GM12878 (cell line): ENCODE results near the gene TIMP2. TPM values are rescaled to one million over a fixed set of nuclear protein-coding genes. Genes with fewer than 3 reads are reported as not detected.
A peak's percentile ranks its signal among the peaks of the same experiment; 100 is the strongest.

Experiments used
- ATAC-seq: fragments of 200-7000 bp; cut with Tn5 transposase; 3 replicates; pipeline ENCODE4 v1.9.1; 2020; ENCODE audit warnings: mild to moderate bottlenecking, moderate library complexity
- BruUV-seq: library from RNA; stranded (reverse); fragments of 400-500 nt; replicated peaks from 2 replicates; lab custom pipeline; 2021; lab: Mats Ljungman, UMichigan
- CTCF ChIA-PET: fragments of 300-600 bp; sonication (Branson Sonifier 250); formaldehyde crosslinking; extraction: SDS; loops from one replicate; lab custom pipeline; 2021; ENCODE audit warnings: inconsistent platforms; lab: Yijun Ruan, JAX
- POLR2A ChIA-PET: fragments of 350-600 bp; formaldehyde crosslinking; extraction: SDS; loops from one replicate; lab custom pipeline; 2021; ENCODE audit warnings: inconsistent platforms; lab: Charles Lee
- RAD21 ChIA-PET: fragments of 300-600 bp; sonication (Branson Sonifier 250); formaldehyde crosslinking; loops from one replicate; lab custom pipeline; 2023; ENCODE audit warnings: antibody characterized with exemption; ENCODE audit not compliant: unreplicated experiment; lab: Charles Lee
- SMC1A ChIA-PET: fragments of 300-600 bp; sonication (Branson Sonifier 250); formaldehyde crosslinking; loops from one replicate; lab custom pipeline; 2023; ENCODE audit not compliant: unreplicated experiment, uncharacterized antibody; lab: Charles Lee
- DNase-seq: peaks from one replicate; pipeline ENCODE4 v3.0.0-alpha.2; 2011; ENCODE audit warnings: low read depth, low spot score
- FAIRE-seq: peaks from 3 replicates; lab custom pipeline; 2011; peaks lifted over from hg19 to GRCh38; lab: Jason Lieb, UNC
- H2AFZ ChIP-seq: 2 replicates; pipeline ENCODE4 v1.6.0; 2011; ENCODE audit warnings: low read depth, low read length, control low read depth; ENCODE audit not compliant: control insufficient read depth
- H3K27ac ChIP-seq: 2 replicates; pipeline ENCODE4 v1.5.1; 2011; ENCODE audit warnings: control low read depth; ENCODE audit not compliant: control insufficient read depth, insufficient read depth
- H3K27me3 ChIP-seq, 2 experiments: replicated peaks in 1 of 2; 2 replicates each; pipeline versions ENCODE4 v1.6.0 to v1.6.1; 2011; ENCODE audit warnings: low read length in 1 of 2; ENCODE audit not compliant: control insufficient read depth in 2 of 2, insufficient read depth in 2 of 2
- H3K36me3 ChIP-seq, 2 experiments: 2 replicates each; pipeline ENCODE4 v1.5.1; 2011; ENCODE audit warnings: low read length in 1 of 2; ENCODE audit not compliant: control insufficient read depth in 2 of 2, insufficient read depth in 2 of 2
- H3K4me1 ChIP-seq: 2 replicates; pipeline ENCODE4 v1.6.1; 2011; ENCODE audit warnings: mild to moderate bottlenecking, low read length, moderate library complexity, mixed read lengths; ENCODE audit not compliant: control insufficient read depth, insufficient read depth
- H3K4me2 ChIP-seq: 2 replicates; pipeline ENCODE4 v1.6.0; 2011; ENCODE audit warnings: control low read depth; ENCODE audit not compliant: control insufficient read depth, insufficient read depth
- H3K4me3 ChIP-seq: fragments of 200-600 bp; sonication (generic); 2 replicates; pipeline ENCODE4 v1.5.1; 2016
- H3K79me2 ChIP-seq: 2 replicates; pipeline ENCODE4 v1.6.0; 2011; ENCODE audit warnings: low read length; ENCODE audit not compliant: control insufficient read depth, insufficient read depth
- H3K9ac ChIP-seq: 2 replicates; pipeline ENCODE4 v1.8.0; 2011; ENCODE audit warnings: low read length, control low read depth, mixed read lengths; ENCODE audit not compliant: control insufficient read depth, insufficient read depth
- H3K9me3 ChIP-seq: replicated peaks from 3 replicates; pipeline ENCODE4 v1.5.1; 2011; ENCODE audit warnings: mild to moderate bottlenecking, low read length; ENCODE audit not compliant: control insufficient read depth, insufficient read depth
- H4K20me1 ChIP-seq: 2 replicates; pipeline ENCODE4 v1.6.0; 2011; ENCODE audit not compliant: control insufficient read depth, insufficient read depth
- CEBPB ChIP-seq, 2 experiments: fragments of 150-350 bp in 1 of 2; IDR thresholded peaks; 2 replicates each; pipeline ENCODE4 v1.6.1; 2012 to 2014; ENCODE audit warnings: low read depth in 2 of 2, low read length in 2 of 2, borderline replicate concordance in 1 of 2, inconsistent platforms in 1 of 2
- CTCF ChIP-seq, 3 experiments: IDR thresholded peaks in 2 of 3; conservative IDR thresholded peaks in 1 of 3; 2 replicates each; pipeline ENCODE4 v1.5.1; 2011; ENCODE audit warnings: low read depth in 3 of 3, low read length in 3 of 3, mild to moderate bottlenecking in 3 of 3, control low read depth in 2 of 3, moderate library complexity in 2 of 3, inconsistent platforms in 1 of 3, mixed read lengths in 1 of 3; ENCODE audit not compliant: control insufficient read depth in 2 of 3, insufficient read depth in 1 of 3; ENCODE audit errors: extremely low read depth in 1 of 3
- HDAC2 ChIP-seq: fragments of 200-600 bp; sonication (generic); IDR thresholded peaks from 2 replicates; pipeline ENCODE4 v1.6.1; 2017
- LARP7 ChIP-seq: fragments of 450-650 bp; IDR thresholded peaks from 2 replicates; pipeline ENCODE4 v1.6.1; 2017; ENCODE audit warnings: mild to moderate bottlenecking
- POLR2AphosphoS2 ChIP-seq: IDR thresholded peaks from 2 replicates; pipeline ENCODE4 v1.6.1; 2011; ENCODE audit warnings: low read depth, mild to moderate bottlenecking, low read length, improper control_type of control experiment, moderate library complexity
- RAD21 ChIP-seq: IDR thresholded peaks from 2 replicates; pipeline ENCODE4 v1.6.1; 2011; ENCODE audit warnings: mild to moderate bottlenecking, low read depth, low read length, moderate library complexity; ENCODE audit not compliant: insufficient read depth
- RELB ChIP-seq: fragments of 450-650 bp; IDR thresholded peaks from 2 replicates; pipeline ENCODE4 v1.6.1; 2017; ENCODE audit warnings: low read depth, mild to moderate bottlenecking, moderate library complexity
- SMAD5 ChIP-seq: IDR thresholded peaks from 2 replicates; pipeline ENCODE4 v1.6.1; 2016; ENCODE audit warnings: antibody characterized with exemption, low read depth
- TCF3 ChIP-seq: IDR thresholded peaks from 2 replicates; pipeline ENCODE4 v1.6.1; 2012; ENCODE audit warnings: low read depth, mild to moderate bottlenecking, low read length, borderline replicate concordance; ENCODE audit not compliant: insufficient read depth
- YBX1 ChIP-seq: fragments of 450-650 bp; IDR thresholded peaks from 2 replicates; pipeline ENCODE4 v1.6.1; 2016; ENCODE audit warnings: antibody characterized with exemption
- WGBS: methylation state at CpG from one replicate; pipeline ENCODE4 v1.1.6; 2016; ENCODE audit warnings: low lambda C conversion rate; ENCODE audit not compliant: insufficient replicate concordance, insufficient coverage; ENCODE audit errors: missing lambda C conversion rate; 5-methylcytosine and 5-hydroxymethylcytosine counted together
- in situ Hi-C: fragments of 300-500 bp; cut with MboI; formaldehyde crosslinking; loops from 9 replicates; pipeline ENCODE4 v1.14.3; 2018; ENCODE audit warnings: mixed read lengths
- intact Hi-C: fragments of 100-400 bp; cut with micrococcal nuclease; formaldehyde crosslinking; loops from one replicate; pipeline ENCODE4 v1.14.2; 2022; ENCODE audit not compliant: unreplicated experiment
- polyA plus RNA-seq, 11 experiments: library from polyadenylated mRNA; depleted of rRNA in 4 of 11; unstranded in 6 of 11; stranded (reverse) in 5 of 11; fragments of >200 nt; fragmentation: Nextera tagmentation in 4 of 11; fragmentation: Illumina TruSeq in 1 of 11; extraction: Ambion mirVana in 4 of 11; extraction: Trizol in 1 of 11; gene quantifications; 1 replicate in 1 of 11; 2 replicates in 10 of 11; pipeline versions ENCODE4 v1.2.1 to v1.2.3, GENCODE V29; 2011 to 2016; ENCODE audit warnings: inconsistent platforms in 2 of 11, missing spikeins in 2 of 11, low read depth in 1 of 11
- total RNA-seq, 4 experiments: library from RNA; depleted of rRNA in 3 of 4; stranded (reverse); fragments of >200 nt in 3 of 4; fragmentation: Illumina TruSeq in 1 of 4; extraction: Trizol in 1 of 4; gene quantifications; 2 replicates each; pipeline versions ENCODE4 v1.2.1 to v1.2.3, GENCODE V29; 2013 to 2021

TIMP2 gene
- total and polyA plus RNA-seq, 10 of the 15 experiments (the other 5 are each of a cell fraction or from before 2014, with no cell fraction given), result 0.03 to 0.41 (median 0.04) TPM; not detected in 7

- DNase-seq, result no peak
- SMC1A ChIA-PET, result interaction anchor here (2.5 kb wide), 1 partner anchor 347 kb away, joined by 6 read pairs; no protein-coding TSS in a partner anchor
These were observed 80.7 kb downstream of the TIMP2 start for GRCh38 chr17:78844301-78845005.

GRCh38 chr17:78842881-78843565, 82.2 kb downstream of the TIMP2 start:
- RAD21 ChIA-PET, result interaction anchor here (1.1 kb wide), 1 partner anchor 346 kb away, joined by 6 read pairs; no protein-coding TSS in a partner anchor
- no peak for TF ChIP-seq HDAC2
- no peak for TF ChIP-seq POLR2AphosphoS2
- TF ChIP-seq LARP7, result no peak
- no peak for TF ChIP-seq YBX1
- no peak for TF ChIP-seq CEBPB (IDR thresholded peaks at IDR 0.05; ENCODE audit: borderline replicate concordance in 1 of 2, low read depth in 2 of 2, low read length in 2 of 2)
- peak; percentile 76 to 90 (median 78) for TF ChIP-seq CTCF (IDR thresholded peaks at IDR 0.05 in 2 of 3, conservative IDR thresholded peaks at IDR 0.05 in 1 of 3; ENCODE audit: control insufficient read depth in 2 of 3, extremely low read depth in 1 of 3, insufficient read depth in 1 of 3, low read depth in 3 of 3, low read length in 3 of 3)
- TF ChIP-seq SMAD5, result no peak
- 0 out of 2 replicates have a peak, but pooled peaks have one; percentile 31 for TF ChIP-seq RAD21
- TF ChIP-seq RELB, result no peak

More at GRCh38 chr17:78844301-78845005, 80.7 kb downstream of the TIMP2 start:
- H3K27ac ChIP-seq, result no peak overlapping the region
- H3K9ac ChIP-seq, result no peak overlapping the region
- intact Hi-C loops, result no loop called here
- no peak overlapping the region for H3K4me2 ChIP-seq
- TF ChIP-seq TCF3 (peak; percentile 6; the same call in 1 of the 2 replicates), POLR2AphosphoS2 (no peak)
- no peak overlapping the region for H3K4me3 ChIP-seq
- no peaks in the 10 kb centered on the region for H4K20me1 ChIP-seq
- no peaks in the 10 kb centered on the region for H3K9me3 ChIP-seq
- FAIRE-seq, result no peak
- POLR2A ChIA-PET, result no interaction called here
- peaks cover 19% of the 10 kb centered on the region for H3K79me2 ChIP-seq
- RAD21 ChIA-PET, result interaction anchor here (1.1 kb wide), 1 partner anchor 348 kb away, joined by 6 read pairs; no protein-coding TSS in a partner anchor
- 39% methylated on average over 9 of the region's 9 CpGs for WGBS
- no TSS peak for BruUV-seq
- no peak for ATAC-seq
- no peaks in the 10 kb centered on the region for H3K36me3 ChIP-seq
- no peaks in the 10 kb centered on the region for H3K27me3 ChIP-seq
- in situ Hi-C loops, result loop anchor here (5.0 kb wide), 1 partner anchor 53 kb away; no protein-coding TSS in a partner anchor
- H3K4me1 ChIP-seq, result peaks cover 4% of the 10 kb centered on the region
- H2AFZ ChIP-seq, result no peak overlapping the region
- CTCF ChIA-PET, result interaction anchor here (0.8 to 3.0 kb wide), 5 partner anchors 121 to 347 kb away, joined by 4 to 10 read pairs (median 8); no protein-coding TSS in a partner anchor

More at GRCh38 chr17:78842881-78843565, 82.2 kb downstream of the TIMP2 start:
- in situ Hi-C loops, result no loop called here
- no peaks in the 10 kb centered on the region for H3K9me3 ChIP-seq
- ChIA-PET POLR2A (no interaction called here), SMC1A (interaction anchor here (2.5 kb wide), 1 partner anchor 346 kb away, joined by 6 read pairs; no protein-coding TSS in a partner anchor), CTCF (interaction anchor here (0.8 to 3.0 kb wide), 8 partner anchors 9 to 346 kb away, joined by 3 to 10 read pairs (median 6); no protein-coding TSS in a partner anchor)
- H2AFZ ChIP-seq, result no peak overlapping the region
- H3K36me3 ChIP-seq, result no peaks in the 10 kb centered on the region; a peak in 1 of 4 replicates
- no peaks in the 10 kb centered on the region for H3K27me3 ChIP-seq
- no peak overlapping the region for H3K4me3 ChIP-seq
- BruUV-seq, result no TSS peak
- no peak overlapping the region for H3K9ac ChIP-seq
- peaks cover 32% of the 10 kb centered on the region for H3K79me2 ChIP-seq
- DNase-seq (no peak), FAIRE-seq (no peak), ATAC-seq (peak; percentile 17)
- H4K20me1 ChIP-seq, result no peaks in the 10 kb centered on the region
- WGBS, result 57% methylated on average over 10 of the region's 10 CpGs
- H3K4me1 ChIP-seq, result peaks cover 4% of the 10 kb centered on the region
- no peak overlapping the region for H3K27ac ChIP-seq
- intact Hi-C loops, result loop anchor here (1.0 kb wide), 1 partner anchor 346 kb away; no protein-coding TSS in a partner anchor
- 0 out of 2 replicates have a peak overlapping the region, but pooled peaks have one; percentile 24 for H3K4me2 ChIP-seq
